GM18511 (cell line): ENCODE measurements around the gene NLGN2.

ENCODE experiments used
- ATAC-seq: cut with Tn5 transposase; IDR thresholded peaks from one replicate; pipeline ENCODE4 v1.9.1; 2021; ENCODE audit warnings: mild to moderate bottlenecking, moderate library complexity; ENCODE audit not compliant: unreplicated experiment

The NLGN2 gene

DNA sequence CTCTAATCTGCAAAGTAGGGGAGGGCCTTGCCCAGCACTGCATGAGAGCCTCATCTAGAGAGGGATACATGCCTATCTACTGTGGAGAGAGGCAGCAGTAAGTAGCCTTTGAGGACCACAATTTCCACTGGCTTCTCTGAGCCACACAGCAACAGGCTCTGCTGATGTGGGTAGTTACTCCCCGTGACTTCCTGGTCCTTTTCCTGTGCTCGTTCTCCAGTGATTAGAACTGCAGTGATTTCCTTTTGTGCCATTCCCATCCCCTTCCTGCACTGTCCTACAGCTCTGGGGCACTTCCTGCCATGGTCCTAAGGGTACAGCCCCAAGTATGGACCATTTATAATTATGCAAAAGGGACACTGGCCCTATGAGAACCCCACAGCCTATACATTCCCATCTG, 16.3 kb upstream of the NLGN2 start:
- no peak for ATAC-seq

- no peak for ATAC-seq
Observed at GRCh38 chr17:7392696-7393612, 14.7 kb upstream of the NLGN2 start.

GRCh38 chr17:7393613-7394451, 13.8 kb upstream of the NLGN2 start:
- peak; percentile 62 for ATAC-seq

- ATAC-seq: peak; percentile 78
Observed at GRCh38 chr17:7394452-7395191, 13.0 kb upstream of the NLGN2 start, which contains the start of gene PLSCR3. Gene PLSCR3 (minus strand): TSS chr17:7394525. CDS start chr17:7394110, 415 bp downstream.

GRCh38 chr17:7396147-7396546, 11.5 kb upstream of the NLGN2 start:
- ATAC-seq: no peak

DNA sequence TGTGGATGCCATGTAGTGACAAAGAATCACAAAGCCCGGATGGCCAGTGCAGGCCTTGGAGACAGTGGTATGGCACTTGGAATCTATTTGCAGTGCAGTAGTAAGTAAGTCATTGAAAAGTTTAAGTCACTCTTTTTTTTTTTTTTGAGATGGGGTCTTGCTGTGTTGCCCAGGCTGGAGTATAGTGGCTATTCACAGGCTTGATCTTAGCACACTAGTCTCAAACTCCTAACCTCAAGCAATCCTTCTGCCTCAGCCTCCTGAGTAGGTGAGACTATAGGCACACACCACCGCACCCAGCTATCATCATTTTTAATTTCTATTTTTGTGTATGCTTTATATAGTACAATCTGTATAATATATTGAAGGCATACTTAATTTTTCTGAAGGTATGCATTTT, 9.0 kb upstream of the NLGN2 start:
- no peak for ATAC-seq

DNA sequence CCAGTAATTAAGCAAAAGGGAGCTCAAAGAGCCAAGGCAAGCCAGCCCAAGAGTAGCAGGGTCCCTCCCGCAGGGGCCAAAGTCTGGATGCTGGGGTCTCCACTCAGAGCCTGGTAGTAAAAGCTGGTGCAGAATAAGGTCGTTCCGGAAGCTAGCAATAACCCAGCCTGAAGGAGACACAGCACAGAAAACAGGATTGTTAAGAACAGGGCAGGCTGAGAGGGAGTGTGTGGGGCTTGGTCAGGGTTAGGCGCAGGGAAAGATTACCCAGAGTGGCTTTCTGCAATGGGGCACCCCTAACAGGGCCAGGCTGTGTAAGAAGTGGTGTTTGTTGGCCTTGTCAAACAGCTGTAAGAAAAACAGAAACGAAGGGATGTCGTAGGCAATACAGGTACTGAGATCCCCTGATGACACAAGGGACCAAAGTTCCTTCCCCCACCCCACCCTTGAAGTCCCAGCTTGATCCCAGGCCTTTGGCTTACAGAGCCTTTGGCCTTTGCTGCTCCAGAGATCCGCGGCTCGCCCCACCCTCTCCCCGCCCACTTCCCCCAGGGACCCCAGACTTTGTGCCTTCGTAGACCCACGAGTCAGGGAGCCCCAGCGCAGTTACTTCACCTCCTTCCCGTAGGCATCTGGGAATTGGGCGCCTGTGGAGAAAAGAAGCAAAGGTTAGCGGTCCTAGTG, 4.5 kb upstream of the NLGN2 start:
- no peak for ATAC-seq

DNA sequence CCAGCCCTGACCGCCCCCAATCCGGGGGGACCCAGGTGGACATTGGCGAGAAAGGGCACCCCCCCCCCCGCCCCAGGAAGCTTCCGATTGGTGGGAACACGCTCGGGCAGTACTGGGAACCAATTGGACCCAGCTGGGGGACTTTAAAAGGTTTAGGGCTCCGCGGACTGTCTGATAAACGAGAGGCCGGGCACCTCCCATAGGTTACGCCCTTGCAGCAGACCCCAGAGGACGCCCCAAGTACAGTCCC, 4.0 kb upstream of the NLGN2 start:
- peak; percentile 28 for ATAC-seq

- ATAC-seq: peak; percentile 88
Observed at GRCh38 chr17:7403977-7404736, 3.5 kb upstream of the NLGN2 start, which contains the start of gene TMEM256. Gene TMEM256 (minus strand): TSS chr17:7404097. CDS start chr17:7404084, 13 bp downstream.

DNA sequence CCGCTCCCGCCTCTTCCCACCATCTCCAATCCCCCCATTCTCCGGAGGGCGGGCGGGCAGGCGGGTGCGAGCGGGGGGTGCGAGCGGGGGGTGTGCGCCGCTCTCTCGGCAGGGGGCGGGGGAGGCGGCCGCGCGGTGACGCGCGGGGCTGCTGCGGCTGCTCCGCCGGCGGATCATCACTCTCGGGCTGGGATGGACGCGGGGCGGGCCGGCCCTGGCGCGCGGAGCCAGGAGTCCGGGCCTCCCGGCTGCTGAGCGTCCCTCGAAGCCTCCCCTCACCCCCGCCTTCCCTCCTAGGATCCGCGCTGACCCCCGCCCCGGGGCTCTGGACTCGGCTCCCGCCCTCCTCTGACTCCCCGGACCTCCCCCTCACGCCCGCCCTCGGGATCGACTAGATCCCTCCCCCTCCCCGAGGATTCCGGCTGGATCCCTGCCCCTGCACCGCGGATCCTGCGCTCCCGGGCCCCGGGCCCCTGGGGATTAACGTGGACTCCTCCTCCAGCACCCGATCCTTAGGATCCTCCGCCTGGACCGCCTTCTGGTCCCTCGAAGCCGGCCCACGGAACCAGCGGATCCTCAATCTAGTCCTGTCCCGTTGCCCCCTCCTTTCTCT, 2.8 kb upstream of the NLGN2 start:
- peak; percentile 25 for ATAC-seq

DNA sequence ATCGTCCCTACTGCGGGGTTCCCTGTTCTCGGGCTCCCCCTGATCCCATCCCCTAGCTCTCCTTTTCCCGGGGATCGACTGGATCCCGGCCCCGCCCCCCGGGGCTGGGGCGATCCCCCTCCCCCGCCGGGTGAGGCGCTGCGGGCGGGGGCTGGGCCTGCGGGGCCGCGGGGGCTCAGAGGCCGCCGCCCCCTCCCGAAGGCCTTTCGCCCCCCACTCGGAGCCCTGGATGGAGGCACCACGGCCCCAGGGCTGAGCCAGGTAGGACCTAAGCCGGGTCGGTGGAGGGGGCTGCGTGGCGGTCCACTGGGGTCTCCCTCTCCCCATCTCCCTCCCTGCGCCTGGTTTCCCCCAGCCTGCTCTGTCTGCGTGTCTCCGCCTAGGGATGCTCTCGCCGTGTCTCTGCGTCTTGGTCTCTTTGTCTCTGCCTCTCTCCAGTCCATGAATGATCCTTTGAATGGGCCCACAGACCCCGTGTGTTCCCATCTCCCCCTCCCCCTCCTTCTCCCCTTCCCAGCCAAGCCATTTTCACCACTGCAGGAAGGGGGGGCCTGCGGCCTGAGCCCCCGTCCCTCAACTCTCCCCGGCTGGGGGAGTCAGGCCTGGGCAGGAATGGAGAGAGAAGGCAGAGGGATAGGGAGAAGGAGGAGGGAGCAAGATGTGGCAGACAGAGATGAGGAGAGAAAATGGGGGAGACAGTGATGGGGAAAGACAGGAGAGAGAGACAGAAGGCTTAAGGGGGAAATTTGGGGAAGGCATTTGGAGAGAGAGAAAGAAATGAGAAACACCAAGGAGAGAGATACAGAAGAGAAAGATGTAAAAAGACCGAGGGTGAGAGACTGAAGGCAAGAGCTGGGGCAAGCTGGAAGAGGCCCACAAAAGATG, 2.1 kb upstream of the NLGN2 start:
- ATAC-seq: no peak

DNA sequence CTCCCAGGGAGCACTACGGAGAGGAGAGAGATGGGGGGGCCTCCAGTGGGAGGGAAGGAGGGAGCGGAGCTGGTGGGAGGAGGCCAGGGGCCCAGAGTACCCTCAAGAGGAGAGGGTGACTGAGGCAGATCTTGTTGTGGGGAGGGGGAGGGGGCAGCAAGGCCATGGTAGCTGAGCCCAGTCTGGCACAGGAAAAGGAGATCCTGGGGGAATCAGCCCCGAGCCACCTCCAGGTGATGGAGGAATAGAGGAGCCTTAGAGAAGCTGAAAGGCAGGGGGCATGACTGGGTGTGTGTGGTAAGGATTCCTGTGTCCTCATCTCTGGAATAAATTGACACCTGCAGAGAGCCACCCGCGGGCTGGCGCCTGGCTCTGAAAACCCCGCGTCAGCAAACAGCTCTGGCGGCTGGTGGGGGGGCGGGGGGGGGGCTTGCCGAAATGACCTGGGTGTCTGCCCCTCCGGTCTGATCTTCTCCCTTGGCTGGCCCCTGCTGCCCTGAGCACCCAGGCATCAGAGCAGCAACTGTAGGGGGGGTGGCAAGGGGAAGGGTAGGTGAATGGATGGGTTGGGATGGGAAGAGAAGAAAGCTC, 1.3 kb upstream of the NLGN2 start:
- ATAC-seq: no peak

DNA sequence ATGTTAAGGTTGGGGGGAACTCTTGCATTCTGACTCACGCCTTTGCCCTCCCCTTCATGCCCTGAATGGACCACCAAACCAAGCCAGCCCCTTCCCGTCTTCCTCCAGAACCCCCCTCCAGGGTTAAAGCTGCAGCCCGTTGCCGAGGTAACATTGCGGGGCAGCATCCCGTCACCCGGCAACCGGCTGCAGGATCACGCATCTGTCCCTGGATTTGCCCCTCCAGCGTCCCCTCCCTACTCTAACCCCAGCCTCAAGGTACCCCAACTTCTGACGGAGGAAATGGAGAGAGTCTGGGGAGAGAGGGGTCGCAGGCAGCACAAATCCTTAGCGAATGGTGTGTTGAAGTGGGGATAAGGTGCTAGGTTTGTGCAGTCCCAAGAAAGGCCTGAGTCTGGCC, 563 bp upstream of the NLGN2 start:
- no peak for ATAC-seq

DNA sequence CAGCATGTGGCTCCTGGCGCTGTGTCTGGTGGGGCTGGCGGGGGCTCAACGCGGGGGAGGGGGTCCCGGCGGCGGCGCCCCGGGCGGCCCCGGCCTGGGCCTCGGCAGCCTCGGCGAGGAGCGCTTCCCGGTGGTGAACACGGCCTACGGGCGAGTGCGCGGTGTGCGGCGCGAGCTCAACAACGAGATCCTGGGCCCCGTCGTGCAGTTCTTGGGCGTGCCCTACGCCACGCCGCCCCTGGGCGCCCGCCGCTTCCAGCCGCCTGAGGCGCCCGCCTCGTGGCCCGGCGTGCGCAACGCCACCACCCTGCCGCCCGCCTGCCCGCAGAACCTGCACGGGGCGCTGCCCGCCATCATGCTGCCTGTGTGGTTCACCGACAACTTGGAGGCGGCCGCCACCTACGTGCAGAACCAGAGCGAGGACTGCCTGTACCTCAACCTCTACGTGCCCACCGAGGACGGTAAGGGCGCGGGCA, 645 bp downstream of the NLGN2 start:
- ATAC-seq: no peak

GRCh38 chr17:7408863-7409262, 1.2 kb downstream of the NLGN2 start:
- ATAC-seq: no peak

- ATAC-seq: no peak
Observed at GRCh38 chr17:7409716-7410115, 2.1 kb downstream of the NLGN2 start.

DNA sequence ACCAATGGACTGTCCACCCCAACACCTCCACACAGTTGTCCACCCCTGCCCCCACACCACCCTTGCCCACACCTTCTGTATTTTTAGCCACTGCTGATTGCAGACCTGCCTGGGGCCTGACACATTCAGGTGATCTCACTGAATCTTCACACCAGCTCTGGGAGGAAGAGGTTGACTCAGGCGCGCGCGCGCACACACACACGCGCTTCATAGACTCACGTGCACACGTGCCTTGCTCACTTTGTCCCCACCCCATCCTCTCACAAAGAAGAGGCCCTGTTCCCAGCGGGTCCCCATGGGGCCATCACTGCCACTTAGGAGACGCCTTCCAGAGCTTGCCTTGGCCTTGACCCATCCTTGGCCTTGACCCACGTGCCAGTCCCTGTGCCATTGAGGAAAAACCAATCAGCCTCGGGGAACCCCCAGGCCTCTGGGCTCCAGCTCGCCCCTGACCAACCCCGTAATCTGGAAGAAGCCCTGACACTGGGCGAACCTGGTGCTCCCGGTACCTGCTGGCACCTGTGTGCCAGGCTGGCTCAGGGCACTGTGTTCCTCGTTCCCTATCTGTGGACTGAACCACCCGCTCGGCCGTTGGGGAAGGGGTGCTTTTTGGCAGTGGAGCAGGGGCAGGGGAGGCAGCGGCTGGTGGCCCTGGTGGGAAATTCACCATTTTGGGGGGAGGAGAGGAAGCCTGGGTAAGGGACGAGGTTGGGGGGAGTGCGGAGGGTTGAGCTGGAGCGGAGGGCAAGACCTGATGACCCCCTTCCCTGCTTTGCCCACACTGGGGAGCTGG, 3.2 kb downstream of the NLGN2 start:
- no peak for ATAC-seq
